HG03378 (cell line): ENCODE data around the gene C7.
"Not testable (repeated sequence)": the region's sequence is repeated elsewhere in the genome, so short reads cannot be mapped to it uniquely, and the experiment has no call there.

Source experiments
- ATAC-seq: cut with Tn5 transposase; IDR thresholded peaks from one replicate; pipeline ENCODE4 v1.9.1; 2021; ENCODE audit warnings: mild to moderate bottlenecking, moderate library complexity; ENCODE audit not compliant: unreplicated experiment

The C7 gene

DNA sequence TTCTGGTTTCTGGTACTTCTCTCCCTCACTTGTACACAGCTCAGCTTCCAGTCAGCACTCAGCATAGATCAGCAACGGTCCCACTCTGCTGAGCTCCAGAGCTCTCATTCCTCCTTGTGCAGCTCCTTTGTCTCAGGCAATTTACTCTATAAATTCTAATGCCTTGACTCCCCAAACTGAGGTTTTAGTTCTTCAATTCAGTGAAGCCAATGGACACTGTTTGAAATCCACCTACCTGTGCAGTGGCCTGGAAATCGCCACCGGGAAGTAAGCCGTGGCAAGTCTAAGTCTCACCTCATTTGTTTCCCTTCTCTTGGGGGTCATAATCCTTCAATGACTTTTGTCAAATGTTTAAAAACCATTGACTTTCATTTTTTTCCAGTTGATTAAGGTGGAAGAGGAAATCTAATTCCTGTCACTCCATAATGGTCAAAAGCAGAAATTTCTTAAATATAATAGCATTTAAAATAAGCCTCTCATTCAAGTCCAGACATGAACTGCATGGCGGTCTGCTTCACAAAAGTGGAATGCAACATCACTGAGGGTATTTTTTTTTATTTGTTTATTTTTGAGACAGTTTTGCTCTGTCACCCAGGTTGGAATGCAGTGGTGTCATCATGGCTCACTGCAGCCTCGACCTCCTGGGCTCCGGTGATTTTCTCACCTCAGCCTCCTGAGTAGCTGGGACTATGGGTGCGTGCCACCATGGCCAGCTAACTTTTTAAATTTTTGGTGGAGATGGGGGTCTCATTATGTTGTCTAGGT, 79.6 kb downstream of the C7 start:
- no peak for ATAC-seq

GRCh38 chr5:40991168-40991980, 82.1 kb downstream of the C7 start:
- no peak for ATAC-seq

DNA sequence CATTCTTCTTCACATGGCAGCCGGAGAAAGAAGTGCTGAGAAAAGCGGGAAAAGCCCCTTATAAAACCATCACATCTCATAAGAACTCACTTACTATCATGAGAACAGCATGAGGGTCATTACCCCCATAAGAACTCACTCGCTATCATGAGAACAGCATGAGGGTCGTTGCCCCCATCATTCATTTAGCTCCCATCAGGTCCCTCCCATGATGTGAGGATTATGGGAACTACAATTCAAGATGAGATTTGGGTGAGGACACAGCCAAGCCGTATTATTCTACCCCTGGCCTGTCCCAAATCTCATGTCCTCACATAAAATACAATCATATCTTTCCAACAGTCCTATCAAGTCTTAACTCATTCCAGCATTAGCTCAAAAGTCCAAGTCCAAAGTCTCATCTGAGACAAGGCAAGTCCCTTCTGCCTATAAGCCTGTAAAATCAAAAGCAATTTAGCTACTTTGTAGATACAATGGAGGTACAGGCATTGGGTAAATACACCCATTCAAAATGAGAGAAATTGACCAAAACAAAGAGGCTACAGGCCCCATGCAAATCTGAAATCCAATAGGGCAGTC, 82.8 kb downstream of the C7 start:
- ATAC-seq = no peak

DNA sequence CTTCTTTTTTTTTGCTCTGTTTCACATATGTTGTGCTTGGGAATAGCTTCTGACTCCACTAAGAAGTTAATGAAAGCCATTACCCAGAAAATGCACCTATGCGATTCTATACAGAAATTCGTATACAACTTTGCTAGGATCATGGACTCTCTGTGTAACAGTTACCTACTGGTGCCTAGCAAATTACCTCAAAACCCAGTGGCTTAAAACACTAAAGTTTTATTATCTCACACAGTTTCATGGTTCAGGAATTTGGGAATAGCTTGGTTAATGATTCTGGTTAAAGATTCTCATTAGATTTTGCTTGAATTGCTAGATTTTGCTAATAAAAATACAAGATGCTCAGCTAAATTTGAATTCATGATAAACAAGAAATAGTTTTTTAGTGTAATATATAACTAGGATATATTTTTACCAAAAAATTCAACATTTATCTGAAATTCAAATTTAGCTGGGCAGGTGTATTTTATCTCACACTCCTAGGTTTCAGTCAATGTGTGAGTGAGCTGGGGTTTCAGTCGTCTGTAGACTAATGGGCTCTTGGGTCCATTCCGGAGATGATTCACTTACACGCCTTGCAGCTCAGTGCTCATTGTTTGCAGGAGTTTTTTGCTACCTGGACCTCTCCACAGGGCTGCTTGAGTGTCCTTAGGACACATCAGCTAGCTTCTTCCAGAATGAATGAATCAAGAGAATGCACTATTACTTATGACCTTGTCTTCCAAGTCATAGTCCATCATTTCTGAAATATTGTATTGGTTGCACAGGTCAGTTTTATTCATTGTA, 86.7 kb downstream of the C7 start:
- no peak for ATAC-seq

- ATAC-seq = no peak
These were observed 89.8 kb downstream of the C7 start for GRCh38 chr5:40999142-40999541.

DNA sequence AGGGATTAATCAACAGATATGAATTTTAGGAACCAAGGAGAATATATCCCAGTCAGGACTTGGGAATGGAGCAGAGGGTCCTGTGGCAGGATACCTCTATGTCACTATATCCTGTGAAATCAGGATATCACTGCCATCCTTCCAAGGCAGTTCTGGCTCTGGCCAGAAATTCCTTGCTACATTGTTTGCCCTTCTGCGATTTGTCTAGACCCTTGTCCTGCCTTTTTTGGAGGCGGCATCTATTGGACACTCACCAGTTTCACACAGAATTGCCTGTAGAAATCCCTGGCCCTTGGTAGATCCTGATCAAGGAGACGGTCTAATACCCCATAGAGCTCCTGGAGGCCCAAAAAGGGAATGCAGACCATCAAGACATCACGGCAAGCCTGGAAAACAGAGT, 90.7 kb downstream of the C7 start:
- ATAC-seq = no peak

GRCh38 chr5:41003670-41004376, 94.5 kb downstream of the C7 start:
- ATAC-seq = no peak

GRCh38 chr5:41004931-41005330, 95.6 kb downstream of the C7 start:
- no peak for ATAC-seq

GRCh38 chr5:41009232-41009631, 99.9 kb downstream of the C7 start:
- ATAC-seq = no peak

- ATAC-seq = no peak
These were observed 101.3 kb downstream of the C7 start for GRCh38 chr5:41010572-41010971.

- no peak for ATAC-seq
These were observed 103.0 kb downstream of the C7 start for GRCh38 chr5:41012318-41012717.

DNA sequence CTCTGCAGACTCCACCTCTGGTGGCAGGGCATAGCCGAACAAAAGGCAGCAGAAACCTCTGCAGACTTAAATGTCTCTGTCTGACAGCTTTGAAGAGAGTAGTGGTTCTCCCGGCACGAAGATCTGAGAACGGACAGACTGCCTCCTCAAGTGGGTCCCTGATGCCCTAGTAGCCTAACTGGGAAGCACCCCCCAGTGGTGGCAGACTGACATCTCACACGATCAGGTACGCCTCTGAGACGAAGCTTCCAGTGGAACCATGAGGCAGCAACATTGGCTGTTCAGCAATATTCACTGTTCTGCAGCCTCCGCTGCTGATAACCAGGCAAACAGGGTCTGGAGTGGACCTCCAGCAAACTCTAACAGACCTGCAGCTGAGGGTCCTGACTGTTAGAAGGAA, 113.3 kb downstream of the C7 start:
- not testable (repeated sequence) for ATAC-seq
